Activated naive CD8-positive, alpha-beta T cell treated with anti-CD3 and anti-CD28 coated beads, Interleukin-2, amount 50 U/mL, for 16 hours (primary cell): Measurements from ENCODE around the gene TMEM132D.

ENCODE experiments used
- DNase-seq: peaks from one replicate; pipeline ENCODE4 v3.0.0-alpha.2; 2020; ENCODE audit warnings: low read depth, low spot score

The TMEM132D gene

GRCh38 chr12:129185855-129186254 is 718.0 kb downstream of the TMEM132D start:
- no peak for DNase-seq

- DNase-seq: no peak
Observed at GRCh38 chr12:129184127-129184928, 719.5 kb downstream of the TMEM132D start.

GRCh38 chr12:129179941-129180553 is 723.8 kb downstream of the TMEM132D start:
- no peak for DNase-seq

GRCh38 chr12:129169928-129170327 is 733.9 kb downstream of the TMEM132D start:
- no peak for DNase-seq

- DNase-seq: no peak
Observed at GRCh38 chr12:129163861-129164260, 740.0 kb downstream of the TMEM132D start.

GRCh38 chr12:129163461-129163860 is 740.4 kb downstream of the TMEM132D start:
- DNase-seq: no peak

GRCh38 chr12:129162805-129163204 is 741.0 kb downstream of the TMEM132D start:
- DNase-seq: no peak

- no peak for DNase-seq
Observed at GRCh38 chr12:129161511-129161910, 742.3 kb downstream of the TMEM132D start.

- DNase-seq: no peak
Observed at GRCh38 chr12:129160282-129160681, 743.5 kb downstream of the TMEM132D start.

- no peak for DNase-seq
Observed at GRCh38 chr12:129152351-129153104, 751.3 kb downstream of the TMEM132D start.

GRCh38 chr12:129150721-129151120 is 753.1 kb downstream of the TMEM132D start:
- no peak for DNase-seq

GRCh38 chr12:129145381-129145780 is 758.4 kb downstream of the TMEM132D start:
- DNase-seq: no peak

GRCh38 chr12:129138776-129139175 is 765.0 kb downstream of the TMEM132D start:
- no peak for DNase-seq

- no peak for DNase-seq
Observed at GRCh38 chr12:129136694-129137325, 767.0 kb downstream of the TMEM132D start.

GRCh38 chr12:129127771-129128170 is 776.1 kb downstream of the TMEM132D start:
- DNase-seq: no peak

GRCh38 chr12:129127211-129127610 is 776.6 kb downstream of the TMEM132D start:
- DNase-seq: no peak

- DNase-seq: no peak
Observed at GRCh38 chr12:129119537-129119936, 784.3 kb downstream of the TMEM132D start.

- no peak for DNase-seq
Observed at GRCh38 chr12:129115558-129115957, 788.3 kb downstream of the TMEM132D start.

- no peak for DNase-seq
Observed at GRCh38 chr12:129110575-129110974, 793.2 kb downstream of the TMEM132D start.

GRCh38 chr12:129109174-129110001 is 794.4 kb downstream of the TMEM132D start:
- no peak for DNase-seq

- no peak for DNase-seq
Observed at GRCh38 chr12:129106772-129107171, 797.1 kb downstream of the TMEM132D start.
